MM.1S (cell line): ENCODE measurements around the gene EIF2A.

Experiments
- EZH2 ChIP-seq: fragments of 300-600 bp; sonication (generic); optimal IDR thresholded peaks from 2 replicates; pipeline ENCODE3; 2017; ENCODE audit warnings: low read depth, mild to moderate bottlenecking, antibody characterized with exemption, low read length, mixed read lengths
- EZH2phosphoT487 ChIP-seq: fragments of 300-600 bp; sonication (generic); IDR thresholded peaks from 2 replicates; pipeline ENCODE4 v1.6.1; 2018; ENCODE audit warnings: antibody characterized with exemption, low read length
- TF ChIP-seq, protein P1 (sequence below): fragments of 300-600 bp; sonication (generic); IDR thresholded peaks from 2 replicates; pipeline ENCODE4 v1.5.1; 2016; ENCODE audit warnings: antibody characterized with exemption, low read length, mixed read lengths

DNA sequence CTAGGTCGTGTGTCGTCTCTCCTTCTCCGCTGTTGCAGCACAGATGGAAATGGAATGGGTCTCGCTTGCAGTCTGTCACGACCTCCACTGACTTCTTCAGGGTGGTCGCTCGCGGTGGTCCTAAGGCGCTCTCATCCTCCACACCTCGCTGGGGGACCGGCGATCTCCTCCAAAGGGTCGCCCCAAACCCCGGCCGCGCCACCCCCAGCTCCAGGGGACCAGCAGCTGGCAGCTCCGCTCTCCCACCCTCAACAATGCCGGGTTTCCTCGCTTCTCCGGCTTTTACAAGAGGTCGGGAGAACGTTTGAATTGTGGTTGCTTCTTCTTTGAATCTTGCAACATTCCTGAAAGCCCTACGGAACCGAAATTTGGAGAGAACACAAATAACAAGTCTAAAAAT, 26.2 kb upstream of the EIF2A start:
- TF ChIP-seq, protein P1, sequence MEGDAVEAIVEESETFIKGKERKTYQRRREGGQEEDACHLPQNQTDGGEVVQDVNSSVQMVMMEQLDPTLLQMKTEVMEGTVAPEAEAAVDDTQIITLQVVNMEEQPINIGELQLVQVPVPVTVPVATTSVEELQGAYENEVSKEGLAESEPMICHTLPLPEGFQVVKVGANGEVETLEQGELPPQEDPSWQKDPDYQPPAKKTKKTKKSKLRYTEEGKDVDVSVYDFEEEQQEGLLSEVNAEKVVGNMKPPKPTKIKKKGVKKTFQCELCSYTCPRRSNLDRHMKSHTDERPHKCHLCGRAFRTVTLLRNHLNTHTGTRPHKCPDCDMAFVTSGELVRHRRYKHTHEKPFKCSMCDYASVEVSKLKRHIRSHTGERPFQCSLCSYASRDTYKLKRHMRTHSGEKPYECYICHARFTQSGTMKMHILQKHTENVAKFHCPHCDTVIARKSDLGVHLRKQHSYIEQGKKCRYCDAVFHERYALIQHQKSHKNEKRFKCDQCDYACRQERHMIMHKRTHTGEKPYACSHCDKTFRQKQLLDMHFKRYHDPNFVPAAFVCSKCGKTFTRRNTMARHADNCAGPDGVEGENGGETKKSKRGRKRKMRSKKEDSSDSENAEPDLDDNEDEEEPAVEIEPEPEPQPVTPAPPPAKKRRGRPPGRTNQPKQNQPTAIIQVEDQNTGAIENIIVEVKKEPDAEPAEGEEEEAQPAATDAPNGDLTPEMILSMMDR: no peak
- TF ChIP-seq EZH2: no peak
- TF ChIP-seq EZH2phosphoT487: no peak
